ENCODE results near the gene ANAPC7.

DNA sequence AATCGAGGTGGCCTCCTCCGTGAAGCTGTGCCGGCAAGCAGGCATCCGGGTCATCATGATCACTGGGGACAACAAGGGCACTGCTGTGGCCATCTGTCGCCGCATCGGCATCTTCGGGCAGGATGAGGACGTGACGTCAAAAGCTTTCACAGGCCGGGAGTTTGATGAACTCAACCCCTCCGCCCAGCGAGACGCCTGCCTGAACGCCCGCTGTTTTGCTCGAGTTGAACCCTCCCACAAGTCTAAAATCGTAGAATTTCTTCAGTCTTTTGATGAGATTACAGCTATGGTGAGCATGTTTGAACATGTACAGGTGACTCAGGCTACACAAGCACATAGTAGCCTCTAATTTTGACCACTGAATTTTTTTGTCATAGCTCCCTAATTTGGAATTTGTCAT lies 62.8 kb downstream of the ANAPC7 start:
- TF ChIP-seq, protein P1, sequence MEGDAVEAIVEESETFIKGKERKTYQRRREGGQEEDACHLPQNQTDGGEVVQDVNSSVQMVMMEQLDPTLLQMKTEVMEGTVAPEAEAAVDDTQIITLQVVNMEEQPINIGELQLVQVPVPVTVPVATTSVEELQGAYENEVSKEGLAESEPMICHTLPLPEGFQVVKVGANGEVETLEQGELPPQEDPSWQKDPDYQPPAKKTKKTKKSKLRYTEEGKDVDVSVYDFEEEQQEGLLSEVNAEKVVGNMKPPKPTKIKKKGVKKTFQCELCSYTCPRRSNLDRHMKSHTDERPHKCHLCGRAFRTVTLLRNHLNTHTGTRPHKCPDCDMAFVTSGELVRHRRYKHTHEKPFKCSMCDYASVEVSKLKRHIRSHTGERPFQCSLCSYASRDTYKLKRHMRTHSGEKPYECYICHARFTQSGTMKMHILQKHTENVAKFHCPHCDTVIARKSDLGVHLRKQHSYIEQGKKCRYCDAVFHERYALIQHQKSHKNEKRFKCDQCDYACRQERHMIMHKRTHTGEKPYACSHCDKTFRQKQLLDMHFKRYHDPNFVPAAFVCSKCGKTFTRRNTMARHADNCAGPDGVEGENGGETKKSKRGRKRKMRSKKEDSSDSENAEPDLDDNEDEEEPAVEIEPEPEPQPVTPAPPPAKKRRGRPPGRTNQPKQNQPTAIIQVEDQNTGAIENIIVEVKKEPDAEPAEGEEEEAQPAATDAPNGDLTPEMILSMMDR (IDR thresholded peaks at IDR 0.05; ENCODE audit: borderline replicate concordance, extremely low read depth, low read length, poor library complexity, severe bottlenecking), result no peak
- no peak for TF ChIP-seq EZH2 (IDR thresholded peaks at IDR 0.05; ENCODE audit: borderline replicate concordance, low read depth, low read length, severe bottlenecking)
